GM19467 (cell line): ENCODE measurements around the gene PIM1.

Experiments used
- ATAC-seq: cut with Tn5 transposase; IDR thresholded peaks from one replicate; pipeline ENCODE4 v1.9.1; 2021; ENCODE audit warnings: mild to moderate bottlenecking, moderate library complexity; ENCODE audit not compliant: unreplicated experiment

The PIM1 gene

GRCh38 chr6:37218061-37218460 lies 48.1 kb downstream of the PIM1 start:
- no peak for ATAC-seq

- no peak for ATAC-seq
Observed at GRCh38 chr6:37218511-37218910, 48.6 kb downstream of the PIM1 start.

GRCh38 chr6:37221585-37222124 lies 51.7 kb downstream of the PIM1 start:
- ATAC-seq, result no peak

GRCh38 chr6:37222125-37222967 lies 52.4 kb downstream of the PIM1 start:
- ATAC-seq, result peak; percentile 88

- ATAC-seq, result no peak
Observed at GRCh38 chr6:37222992-37223391, 53.0 kb downstream of the PIM1 start.
